Myocyte (in vitro differentiated cells): ENCODE measurements around the gene STAT4. TPM values are rescaled to one million over a fixed set of nuclear protein-coding genes. Genes with fewer than 3 reads are reported as not detected.

Experiments
- DNase-seq: peaks from one replicate; pipeline ENCODE4 v3.0.0-alpha.2; 2012; ENCODE audit warnings: low read depth
- total RNA-seq: library from RNA; depleted of rRNA; stranded (reverse); fragments of >200 nt; gene quantifications from 2 replicates; pipeline ENCODE4 v1.2.3, GENCODE V29; 2014

The STAT4 gene
- total RNA-seq, 1 donor from 2014 or later = 1.1 TPM

- DNase-seq = no peak
Measured at GRCh38 chr2:191148791-191149190, 2.0 kb downstream of the STAT4 start.

GRCh38 chr2:191148281-191148680 lies 2.5 kb downstream of the STAT4 start:
- DNase-seq = no peak

- DNase-seq = no peak
Measured at GRCh38 chr2:191145769-191146471, 4.9 kb downstream of the STAT4 start.

GRCh38 chr2:191144217-191144616 lies 6.6 kb downstream of the STAT4 start:
- DNase-seq = no peak

- DNase-seq = no peak
Measured at GRCh38 chr2:191143791-191144190, 7.0 kb downstream of the STAT4 start.

GRCh38 chr2:191128911-191129304 lies 21.9 kb downstream of the STAT4 start:
- no peak for DNase-seq

GRCh38 chr2:191128172-191128910 lies 22.5 kb downstream of the STAT4 start:
- no peak for DNase-seq

GRCh38 chr2:191127235-191127634 lies 23.6 kb downstream of the STAT4 start:
- DNase-seq = no peak

- no peak for DNase-seq
Measured at GRCh38 chr2:191126386-191127085, 24.3 kb downstream of the STAT4 start.

GRCh38 chr2:191125646-191126045 lies 25.1 kb downstream of the STAT4 start:
- DNase-seq = no peak

- no peak for DNase-seq
Measured at GRCh38 chr2:191122638-191123294, 28.0 kb downstream of the STAT4 start.

GRCh38 chr2:191117341-191117740 lies 33.5 kb downstream of the STAT4 start:
- DNase-seq = no peak

GRCh38 chr2:191115804-191116203 lies 35.0 kb downstream of the STAT4 start:
- DNase-seq = no peak

GRCh38 chr2:191115391-191115790 lies 35.4 kb downstream of the STAT4 start:
- no peak for DNase-seq

- no peak for DNase-seq
Measured at GRCh38 chr2:191114403-191114886, 36.3 kb downstream of the STAT4 start.

- no peak for DNase-seq
Measured at GRCh38 chr2:191113761-191114160, 37.0 kb downstream of the STAT4 start.

- DNase-seq = no peak
Measured at GRCh38 chr2:191112448-191112901, 38.3 kb downstream of the STAT4 start.

- DNase-seq = peak; percentile 5
Measured at GRCh38 chr2:191109888-191110287, 40.9 kb downstream of the STAT4 start.

- DNase-seq = no peak
Measured at GRCh38 chr2:191108331-191108730, 42.5 kb downstream of the STAT4 start.

GRCh38 chr2:191105082-191105481 lies 45.7 kb downstream of the STAT4 start:
- DNase-seq = no peak

- no peak for DNase-seq
Measured at GRCh38 chr2:191103774-191104173, 47.0 kb downstream of the STAT4 start.
